Measurements from ENCODE around the gene POFUT2.

The POFUT2 gene

DNA sequence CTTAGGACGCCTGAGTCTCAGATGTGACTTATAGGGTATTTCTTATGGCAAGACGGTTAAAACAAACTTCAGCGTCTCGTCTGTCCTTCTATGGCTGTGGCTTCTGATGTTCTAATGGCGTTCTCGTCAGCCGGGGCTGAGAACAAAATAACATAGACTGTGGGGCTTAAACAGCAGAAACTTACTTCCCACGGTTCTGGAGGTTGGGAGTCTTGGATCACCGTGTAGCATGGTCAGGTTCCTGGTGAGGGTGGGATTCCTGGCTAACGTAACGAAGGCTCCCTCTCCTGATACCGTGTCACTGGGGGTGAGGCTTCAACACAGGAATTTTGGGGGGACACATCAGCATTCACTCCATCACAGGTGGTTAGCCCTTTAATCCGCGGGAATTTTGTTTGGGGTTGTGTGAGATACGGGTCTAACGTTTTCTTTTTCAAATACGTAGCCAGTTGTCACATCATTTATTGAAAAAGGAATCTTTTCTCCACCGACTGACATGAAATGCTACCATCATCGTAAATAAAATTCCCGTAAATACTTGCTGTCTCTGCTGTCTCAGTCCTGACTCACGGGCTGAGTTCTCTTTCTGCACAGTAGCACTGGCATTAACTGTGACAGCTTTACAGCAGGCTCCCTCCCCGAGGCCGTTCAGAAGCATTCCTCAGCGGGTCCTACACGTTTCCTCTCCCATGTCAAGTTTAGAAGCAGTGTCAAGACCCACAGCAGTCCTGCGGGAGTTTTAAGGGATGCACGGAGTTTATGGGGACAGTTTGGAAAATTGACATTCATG is 8.1 kb upstream of the POFUT2 start:
- ATAC-seq, result peak; percentile 76
- TF ChIP-seq, protein P1, sequence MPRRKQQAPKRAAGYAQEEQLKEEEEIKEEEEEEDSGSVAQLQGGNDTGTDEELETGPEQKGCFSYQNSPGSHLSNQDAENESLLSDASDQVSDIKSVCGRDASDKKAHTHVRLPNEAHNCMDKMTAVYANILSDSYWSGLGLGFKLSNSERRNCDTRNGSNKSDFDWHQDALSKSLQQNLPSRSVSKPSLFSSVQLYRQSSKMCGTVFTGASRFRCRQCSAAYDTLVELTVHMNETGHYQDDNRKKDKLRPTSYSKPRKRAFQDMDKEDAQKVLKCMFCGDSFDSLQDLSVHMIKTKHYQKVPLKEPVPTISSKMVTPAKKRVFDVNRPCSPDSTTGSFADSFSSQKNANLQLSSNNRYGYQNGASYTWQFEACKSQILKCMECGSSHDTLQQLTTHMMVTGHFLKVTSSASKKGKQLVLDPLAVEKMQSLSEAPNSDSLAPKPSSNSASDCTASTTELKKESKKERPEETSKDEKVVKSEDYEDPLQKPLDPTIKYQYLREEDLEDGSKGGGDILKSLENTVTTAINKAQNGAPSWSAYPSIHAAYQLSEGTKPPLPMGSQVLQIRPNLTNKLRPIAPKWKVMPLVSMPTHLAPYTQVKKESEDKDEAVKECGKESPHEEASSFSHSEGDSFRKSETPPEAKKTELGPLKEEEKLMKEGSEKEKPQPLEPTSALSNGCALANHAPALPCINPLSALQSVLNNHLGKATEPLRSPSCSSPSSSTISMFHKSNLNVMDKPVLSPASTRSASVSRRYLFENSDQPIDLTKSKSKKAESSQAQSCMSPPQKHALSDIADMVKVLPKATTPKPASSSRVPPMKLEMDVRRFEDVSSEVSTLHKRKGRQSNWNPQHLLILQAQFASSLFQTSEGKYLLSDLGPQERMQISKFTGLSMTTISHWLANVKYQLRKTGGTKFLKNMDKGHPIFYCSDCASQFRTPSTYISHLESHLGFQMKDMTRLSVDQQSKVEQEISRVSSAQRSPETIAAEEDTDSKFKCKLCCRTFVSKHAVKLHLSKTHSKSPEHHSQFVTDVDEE (CRISPR knock-in tag; IDR thresholded peaks at IDR 0.05), result no peak
- TF ChIP-seq ZNF8 (CRISPR knock-in tag; IDR thresholded peaks at IDR 0.05) (no peak), TOX (CRISPR knock-in tag; IDR thresholded peaks at IDR 0.05; ENCODE audit: borderline replicate concordance) (peak; percentile 94; the same call in 1 of the 2 replicates), ESRRG (CRISPR knock-in tag; IDR thresholded peaks at IDR 0.05) (no peak), GLIS3 (CRISPR knock-in tag; IDR thresholded peaks at IDR 0.05) (no peak), ZC3H10 (CRISPR knock-in tag; IDR thresholded peaks at IDR 0.05) (peak; percentile 96)
- TF ChIP-seq, protein P2, sequence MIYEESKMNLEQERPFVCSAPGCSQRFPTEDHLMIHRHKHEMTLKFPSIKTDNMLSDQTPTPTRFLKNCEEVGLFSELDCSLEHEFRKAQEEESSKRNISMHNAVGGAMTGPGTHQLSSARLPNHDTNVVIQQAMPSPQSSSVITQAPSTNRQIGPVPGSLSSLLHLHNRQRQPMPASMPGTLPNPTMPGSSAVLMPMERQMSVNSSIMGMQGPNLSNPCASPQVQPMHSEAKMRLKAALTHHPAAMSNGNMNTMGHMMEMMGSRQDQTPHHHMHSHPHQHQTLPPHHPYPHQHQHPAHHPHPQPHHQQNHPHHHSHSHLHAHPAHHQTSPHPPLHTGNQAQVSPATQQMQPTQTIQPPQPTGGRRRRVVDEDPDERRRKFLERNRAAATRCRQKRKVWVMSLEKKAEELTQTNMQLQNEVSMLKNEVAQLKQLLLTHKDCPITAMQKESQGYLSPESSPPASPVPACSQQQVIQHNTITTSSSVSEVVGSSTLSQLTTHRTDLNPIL (CRISPR knock-in tag; IDR thresholded peaks at IDR 0.05; ENCODE audit: low read depth), result no peak

DNA sequence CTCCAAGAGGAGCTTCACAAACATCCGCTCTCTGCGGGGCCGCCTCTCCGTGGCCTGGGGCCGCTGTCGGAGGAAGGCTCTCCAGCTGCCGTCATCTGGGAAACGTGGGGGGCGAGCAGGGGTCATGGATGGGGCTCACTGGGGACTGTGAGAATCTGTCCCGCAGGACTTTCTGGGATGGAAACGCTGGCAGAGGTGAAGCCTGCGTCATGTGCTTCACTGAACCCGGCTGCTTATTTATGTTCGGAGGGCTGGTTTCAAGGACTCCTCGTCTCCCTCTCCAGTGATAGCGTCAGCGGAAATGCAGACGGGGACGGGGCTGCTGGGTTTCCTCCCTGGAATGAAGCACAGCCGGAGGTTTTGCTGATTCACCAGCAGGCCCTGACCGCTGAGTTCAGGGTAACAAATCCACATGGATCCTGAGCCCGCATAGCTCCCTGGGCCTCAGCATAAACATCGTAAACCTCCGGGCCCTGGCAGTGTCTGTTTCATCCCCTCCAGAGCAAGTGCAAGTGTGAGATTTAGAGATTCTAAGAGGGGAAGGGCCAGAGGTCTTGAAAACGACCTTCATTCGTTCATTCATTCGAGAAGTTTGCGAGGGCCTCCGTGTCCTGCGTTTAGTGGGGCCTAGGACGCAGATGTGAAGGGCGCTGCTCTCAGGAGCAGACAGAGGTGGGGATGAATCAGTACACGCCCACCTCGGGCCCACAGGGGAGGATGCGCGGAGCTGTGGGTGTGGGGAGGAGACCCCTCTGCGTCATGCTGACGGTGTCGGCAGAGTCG is 7.0 kb upstream of the POFUT2 start:
- peak; percentile 59 for ATAC-seq
- TF ChIP-seq ZC3H10 (CRISPR knock-in tag; IDR thresholded peaks at IDR 0.05) (peak; percentile 80; the same call in 1 of the 2 replicates), RARB (CRISPR knock-in tag; IDR thresholded peaks at IDR 0.05) (peak; percentile 11; the same call in 1 of the 2 replicates), TOX (CRISPR knock-in tag; IDR thresholded peaks at IDR 0.05; ENCODE audit: borderline replicate concordance) (peak; percentile 97; the same call in 1 of the 2 replicates), ISL1 (CRISPR knock-in tag; IDR thresholded peaks at IDR 0.05) (no peak), ZNF70 (CRISPR knock-in tag; IDR thresholded peaks at IDR 0.05) (no peak), ZFP3 (CRISPR knock-in tag; IDR thresholded peaks at IDR 0.05) (no peak), ARNTL (CRISPR knock-in tag; IDR thresholded peaks at IDR 0.05; ENCODE audit: borderline replicate concordance, low read depth) (no peak)
- TF ChIP-seq, protein P3, sequence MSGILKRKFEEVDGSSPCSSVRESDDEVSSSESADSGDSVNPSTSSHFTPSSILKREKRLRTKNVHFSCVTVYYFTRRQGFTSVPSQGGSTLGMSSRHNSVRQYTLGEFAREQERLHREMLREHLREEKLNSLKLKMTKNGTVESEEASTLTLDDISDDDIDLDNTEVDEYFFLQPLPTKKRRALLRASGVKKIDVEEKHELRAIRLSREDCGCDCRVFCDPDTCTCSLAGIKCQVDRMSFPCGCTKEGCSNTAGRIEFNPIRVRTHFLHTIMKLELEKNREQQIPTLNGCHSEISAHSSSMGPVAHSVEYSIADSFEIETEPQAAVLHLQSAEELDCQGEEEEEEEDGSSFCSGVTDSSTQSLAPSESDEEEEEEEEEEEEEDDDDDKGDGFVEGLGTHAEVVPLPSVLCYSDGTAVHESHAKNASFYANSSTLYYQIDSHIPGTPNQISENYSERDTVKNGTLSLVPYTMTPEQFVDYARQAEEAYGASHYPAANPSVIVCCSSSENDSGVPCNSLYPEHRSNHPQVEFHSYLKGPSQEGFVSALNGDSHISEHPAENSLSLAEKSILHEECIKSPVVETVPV (CRISPR knock-in tag; IDR thresholded peaks at IDR 0.05), result no peak
- TF ChIP-seq, protein P2 (CRISPR knock-in tag; IDR thresholded peaks at IDR 0.05; ENCODE audit: low read depth), result no peak

DNA sequence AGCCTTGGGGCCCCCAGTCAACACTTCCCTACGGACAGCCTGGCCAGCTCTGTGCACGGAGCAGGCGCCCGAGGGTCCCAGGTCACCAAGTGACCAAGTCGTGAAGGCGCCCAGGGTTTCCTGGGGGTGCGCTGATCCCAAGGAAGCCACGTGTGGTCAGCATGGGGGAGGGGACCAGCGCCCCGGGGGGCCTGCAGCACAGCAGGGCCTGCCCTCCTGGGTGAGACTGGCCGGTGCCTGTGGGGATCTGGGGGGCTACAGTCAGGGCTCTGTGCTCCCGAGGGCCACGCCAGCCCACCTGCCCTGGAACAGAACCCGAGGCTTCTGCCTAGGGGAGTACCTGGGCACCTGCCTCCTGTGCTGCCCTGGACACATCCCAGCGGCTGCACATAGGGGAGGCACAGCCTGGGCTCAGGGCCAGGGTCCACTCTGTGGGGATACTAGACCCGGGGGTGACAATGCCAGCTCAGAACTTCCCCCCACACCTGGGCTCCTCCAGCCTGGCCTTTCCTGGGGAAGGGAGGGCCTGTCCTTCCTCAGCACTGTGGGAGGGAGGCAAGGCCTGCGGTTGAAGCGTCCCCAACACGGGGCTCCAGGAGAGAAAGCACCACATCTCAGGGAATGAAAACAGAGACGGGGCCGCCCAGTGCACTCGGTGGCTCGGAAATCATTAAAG is 6.2 kb upstream of the POFUT2 start:
- no peak for TF ChIP-seq ARNTL (CRISPR knock-in tag; IDR thresholded peaks at IDR 0.05; ENCODE audit: borderline replicate concordance, low read depth)
- TF ChIP-seq PPARA (CRISPR knock-in tag; IDR thresholded peaks at IDR 0.05; ENCODE audit: borderline replicate concordance), result no peak
- no peak for TF ChIP-seq OSR1 (CRISPR knock-in tag; IDR thresholded peaks at IDR 0.05)
- no peak for TF ChIP-seq GLIS3 (CRISPR knock-in tag; IDR thresholded peaks at IDR 0.05)
- TF ChIP-seq TCF4 (CRISPR knock-in tag; IDR thresholded peaks at IDR 0.05; ENCODE audit: borderline replicate concordance), result no peak
- TF ChIP-seq ZNF8 (CRISPR knock-in tag; IDR thresholded peaks at IDR 0.05), result no peak
- no peak for TF ChIP-seq SNAI2 (CRISPR knock-in tag; IDR thresholded peaks at IDR 0.05)
- TF ChIP-seq ZNF565 (CRISPR knock-in tag; conservative IDR thresholded peaks at IDR 0.05; ENCODE audit: low read depth), result no peak
- TF ChIP-seq BACH2 (CRISPR knock-in tag; IDR thresholded peaks at IDR 0.05; ENCODE audit: borderline replicate concordance), result no peak
- TF ChIP-seq TOX (CRISPR knock-in tag; IDR thresholded peaks at IDR 0.05; ENCODE audit: borderline replicate concordance), result no peak
- TF ChIP-seq, protein P3 (CRISPR knock-in tag; IDR thresholded peaks at IDR 0.05), result no peak
- TF ChIP-seq ZFP3 (CRISPR knock-in tag; IDR thresholded peaks at IDR 0.05), result no peak
- TF ChIP-seq, protein P1 (CRISPR knock-in tag; IDR thresholded peaks at IDR 0.05), result no peak
- ATAC-seq, result no peak
